8988T (cell line): ENCODE measurements around the gene TRIM25.
"Not testable (repeated sequence)": the region's sequence is repeated elsewhere in the genome, so short reads cannot be mapped to it uniquely, and the experiment has no call there.

Experiments used
- DNase-seq: peaks from one replicate; pipeline ENCODE4 v3.0.0; 2011

The TRIM25 gene

GRCh38 chr17:56913867-56914580 lies at the start of gene TRIM25:
Gene TRIM25 (minus strand): TSS chr17:56914049. CDS start chr17:56913988, 61 bp downstream.
- peak; percentile 73 for DNase-seq

- peak; percentile 63 for DNase-seq
These were observed 47.0 kb upstream of the TRIM25 start, which contains the start of gene COIL for GRCh38 chr17:56960596-56961538. Gene COIL (minus strand): TSS chr17:56961050. CDS start chr17:56961019, 31 bp downstream.

- DNase-seq = no peak
These were observed 43.1 kb upstream of the TRIM25 start for GRCh38 chr17:56956992-56957391.

GRCh38 chr17:56949595-56949994 lies 35.7 kb upstream of the TRIM25 start:
- no peak for DNase-seq

GRCh38 chr17:56948491-56948890 lies 34.6 kb upstream of the TRIM25 start:
- DNase-seq = no peak

- no peak for DNase-seq
These were observed 33.9 kb upstream of the TRIM25 start for GRCh38 chr17:56947741-56948140.

GRCh38 chr17:56945938-56946505 lies 32.2 kb upstream of the TRIM25 start:
- no peak for DNase-seq

GRCh38 chr17:56943505-56944125 lies 29.8 kb upstream of the TRIM25 start:
- DNase-seq = no peak

GRCh38 chr17:56939869-56940484 lies 26.1 kb upstream of the TRIM25 start:
- no peak for DNase-seq

- DNase-seq = not testable (repeated sequence)
These were observed 24.4 kb upstream of the TRIM25 start for GRCh38 chr17:56938206-56938605.

GRCh38 chr17:56937687-56938086 lies 23.8 kb upstream of the TRIM25 start:
- DNase-seq = no peak

- DNase-seq = no peak
These were observed 23.0 kb upstream of the TRIM25 start for GRCh38 chr17:56936697-56937322.

- no peak for DNase-seq
These were observed 21.6 kb upstream of the TRIM25 start for GRCh38 chr17:56935461-56935860.

GRCh38 chr17:56934280-56934679 lies 20.4 kb upstream of the TRIM25 start:
- no peak for DNase-seq

GRCh38 chr17:56933868-56934267 lies 20.0 kb upstream of the TRIM25 start:
- DNase-seq = no peak

GRCh38 chr17:56933151-56933745 lies 19.4 kb upstream of the TRIM25 start:
- no peak for DNase-seq

GRCh38 chr17:56930739-56931337 lies 17.0 kb upstream of the TRIM25 start:
- DNase-seq = no peak

GRCh38 chr17:56929362-56929969 lies 15.6 kb upstream of the TRIM25 start:
- DNase-seq = no peak

GRCh38 chr17:56928586-56928985 lies 14.7 kb upstream of the TRIM25 start:
- no peak for DNase-seq

GRCh38 chr17:56926704-56927103 lies 12.9 kb upstream of the TRIM25 start:
- no peak for DNase-seq

GRCh38 chr17:56926270-56926669 lies 12.4 kb upstream of the TRIM25 start:
- DNase-seq = no peak
